GM21367 (cell line): Measurements from ENCODE around the gene EPB41L1.

Source experiments
- ATAC-seq: cut with Tn5 transposase; IDR thresholded peaks from one replicate; pipeline ENCODE4 v1.9.1; 2021; ENCODE audit not compliant: unreplicated experiment

The EPB41L1 gene

DNA sequence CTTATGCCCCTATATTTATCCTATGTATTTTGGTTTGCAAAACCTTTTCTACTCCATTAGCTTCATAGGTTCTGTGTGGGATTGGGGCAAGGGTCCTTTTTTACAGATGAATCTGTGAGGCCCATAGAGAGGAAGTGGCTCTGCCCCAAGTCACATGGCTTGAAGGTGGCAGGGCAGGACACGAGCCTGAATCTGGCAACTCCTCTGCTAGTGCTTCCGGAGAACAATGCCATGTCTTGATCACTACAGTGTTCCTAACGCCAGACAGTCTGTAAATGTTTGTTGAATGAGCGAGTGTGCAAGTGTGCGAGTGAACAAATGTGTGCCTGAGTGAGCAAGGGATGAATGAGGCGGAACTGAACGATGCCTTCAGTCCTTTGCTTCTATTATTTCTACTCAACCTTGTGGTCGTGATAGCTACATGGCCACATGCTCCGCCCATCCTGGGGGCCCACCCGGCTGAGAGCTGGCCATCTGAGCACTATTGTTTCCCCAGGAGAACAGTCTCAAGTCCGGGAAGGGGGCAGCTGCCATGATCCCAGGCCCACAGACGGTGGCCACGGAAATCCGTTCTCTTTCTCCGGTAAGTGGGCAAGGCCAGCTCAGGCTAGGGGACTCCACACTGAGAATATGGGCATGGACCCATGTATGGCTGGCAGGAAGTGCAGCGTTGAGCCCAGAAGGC lies 64.0 kb downstream of the EPB41L1 start:
- no peak for ATAC-seq

DNA sequence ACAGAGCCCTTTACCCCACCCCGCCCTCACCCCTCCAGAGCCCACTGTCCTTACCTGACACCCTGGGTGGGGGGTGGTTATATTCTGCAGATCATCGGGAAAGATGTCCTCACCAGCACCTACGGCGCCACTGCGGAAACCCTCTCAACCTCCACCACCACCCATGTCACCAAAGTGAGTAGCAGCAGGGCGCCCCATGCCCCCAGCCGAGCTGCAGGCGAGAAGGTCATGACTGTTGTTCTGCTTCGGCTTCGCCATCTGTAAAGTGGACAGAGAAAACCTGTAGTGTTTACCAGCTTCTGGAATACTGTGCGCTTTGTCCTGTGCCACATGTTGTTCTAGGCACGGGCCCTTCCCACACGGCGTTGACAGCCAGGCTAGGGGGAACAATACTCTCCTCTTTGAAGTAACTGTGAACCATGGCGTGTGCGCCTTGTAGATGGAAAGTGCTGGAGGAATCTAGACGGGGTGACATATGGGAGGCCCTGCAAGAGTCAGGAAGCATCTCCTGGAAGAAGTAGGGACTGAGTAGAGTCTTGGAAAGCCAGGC lies 65.2 kb downstream of the EPB41L1 start:
- no peak for ATAC-seq

DNA sequence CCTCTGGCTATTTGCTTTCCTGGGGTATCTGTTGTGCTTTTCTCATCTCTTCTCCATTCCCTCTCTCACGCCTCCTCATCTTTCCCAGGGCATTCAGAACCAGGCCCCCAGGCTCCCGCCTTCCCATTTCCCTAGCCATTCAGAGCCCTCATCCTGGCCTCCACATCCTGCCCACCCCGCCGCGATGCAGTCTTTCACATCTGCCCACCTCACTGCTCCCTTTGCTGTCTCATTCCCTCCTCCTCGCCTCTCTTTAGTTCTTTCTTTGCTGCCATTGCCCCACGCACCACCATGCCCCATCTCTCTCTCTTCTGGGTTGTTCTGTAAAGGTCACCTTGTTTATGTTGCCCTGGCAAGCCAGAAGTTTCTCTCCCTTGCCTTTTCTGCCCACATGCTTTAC lies 71.1 kb downstream of the EPB41L1 start:
- no peak for ATAC-seq

DNA sequence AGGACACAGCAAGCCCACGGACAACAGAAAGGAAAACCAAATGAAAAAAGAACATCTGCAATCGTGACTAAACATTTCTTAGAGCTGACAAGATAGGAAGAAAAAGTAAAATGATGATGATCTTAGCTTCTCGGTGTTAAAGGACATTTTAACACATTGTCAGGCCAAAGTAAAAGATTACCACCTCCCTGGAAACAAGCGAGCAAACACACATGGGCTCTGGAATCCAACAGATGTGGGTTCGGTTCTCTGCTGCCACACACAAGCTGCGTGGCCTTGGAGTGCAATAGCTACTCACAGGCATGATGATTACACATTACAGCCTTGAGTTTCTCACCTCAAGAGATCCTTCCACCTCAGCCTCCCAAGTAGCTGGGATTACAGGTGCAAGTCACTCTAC lies 74.2 kb downstream of the EPB41L1 start:
- no peak for ATAC-seq

DNA sequence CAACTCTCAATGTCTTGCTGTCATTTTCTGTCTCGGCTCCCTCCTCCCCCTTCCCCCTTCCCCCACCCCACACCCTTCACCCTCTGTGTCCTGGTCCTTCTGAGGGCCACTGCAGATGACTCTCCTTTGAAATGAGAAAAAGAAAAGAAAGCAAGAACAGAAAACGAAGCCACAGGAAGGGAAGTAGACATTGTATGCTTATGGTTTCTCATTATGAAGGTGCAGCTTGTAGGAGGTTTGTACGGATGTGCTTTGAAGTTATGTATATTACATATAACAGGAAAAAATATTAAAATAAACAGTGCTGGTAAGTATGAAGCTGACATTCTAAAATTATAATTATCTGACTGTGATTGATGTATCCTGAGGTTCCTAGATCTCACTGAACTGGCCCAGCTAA lies 75.5 kb downstream of the EPB41L1 start:
- ATAC-seq, result no peak

DNA sequence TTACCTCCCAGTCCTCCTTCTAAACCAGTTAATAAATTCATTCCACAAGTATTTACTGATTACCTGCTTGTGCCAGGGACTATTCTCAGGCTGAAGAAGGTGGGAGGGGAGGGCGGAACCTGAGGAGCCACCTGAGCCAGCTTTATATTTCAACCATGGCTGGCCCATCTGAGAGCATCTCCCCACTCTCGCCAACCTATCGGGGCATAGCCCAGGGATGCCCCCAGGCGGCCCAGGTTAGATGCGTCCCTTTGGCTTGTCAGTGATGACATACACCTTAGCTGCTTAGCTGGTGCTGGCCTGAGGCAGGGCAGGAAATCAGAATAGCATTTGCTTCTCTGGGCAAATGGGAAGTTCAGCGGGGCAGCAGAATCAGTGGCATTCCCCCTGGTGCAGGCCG lies 76.8 kb downstream of the EPB41L1 start:
- ATAC-seq, result no peak

DNA sequence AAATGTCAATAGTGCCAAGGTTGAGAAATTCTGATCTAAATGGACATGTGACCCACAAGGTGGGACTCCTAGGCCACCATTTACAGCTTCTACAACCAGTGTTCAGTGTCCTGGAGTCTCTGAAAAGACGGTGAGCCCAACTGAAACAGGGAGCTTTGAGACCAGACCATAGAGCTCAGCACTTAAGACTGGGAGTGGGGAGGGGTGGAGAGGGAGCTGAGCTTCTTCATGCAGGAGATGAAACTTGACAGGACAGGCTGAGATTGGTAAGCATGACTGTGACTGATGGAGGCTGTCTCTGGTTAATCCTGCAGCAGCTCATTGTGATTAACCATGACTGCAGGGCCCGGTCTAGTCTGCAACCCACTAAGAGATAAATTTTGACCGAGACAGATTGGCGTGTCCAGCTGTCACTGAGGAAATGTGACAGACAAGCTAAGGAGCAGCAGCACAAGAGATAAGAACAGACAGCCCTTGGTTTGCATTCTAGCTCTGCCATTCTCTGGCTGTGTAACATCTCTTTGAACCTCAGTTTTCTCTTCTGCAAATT lies 80.3 kb downstream of the EPB41L1 start:
- no peak for ATAC-seq

DNA sequence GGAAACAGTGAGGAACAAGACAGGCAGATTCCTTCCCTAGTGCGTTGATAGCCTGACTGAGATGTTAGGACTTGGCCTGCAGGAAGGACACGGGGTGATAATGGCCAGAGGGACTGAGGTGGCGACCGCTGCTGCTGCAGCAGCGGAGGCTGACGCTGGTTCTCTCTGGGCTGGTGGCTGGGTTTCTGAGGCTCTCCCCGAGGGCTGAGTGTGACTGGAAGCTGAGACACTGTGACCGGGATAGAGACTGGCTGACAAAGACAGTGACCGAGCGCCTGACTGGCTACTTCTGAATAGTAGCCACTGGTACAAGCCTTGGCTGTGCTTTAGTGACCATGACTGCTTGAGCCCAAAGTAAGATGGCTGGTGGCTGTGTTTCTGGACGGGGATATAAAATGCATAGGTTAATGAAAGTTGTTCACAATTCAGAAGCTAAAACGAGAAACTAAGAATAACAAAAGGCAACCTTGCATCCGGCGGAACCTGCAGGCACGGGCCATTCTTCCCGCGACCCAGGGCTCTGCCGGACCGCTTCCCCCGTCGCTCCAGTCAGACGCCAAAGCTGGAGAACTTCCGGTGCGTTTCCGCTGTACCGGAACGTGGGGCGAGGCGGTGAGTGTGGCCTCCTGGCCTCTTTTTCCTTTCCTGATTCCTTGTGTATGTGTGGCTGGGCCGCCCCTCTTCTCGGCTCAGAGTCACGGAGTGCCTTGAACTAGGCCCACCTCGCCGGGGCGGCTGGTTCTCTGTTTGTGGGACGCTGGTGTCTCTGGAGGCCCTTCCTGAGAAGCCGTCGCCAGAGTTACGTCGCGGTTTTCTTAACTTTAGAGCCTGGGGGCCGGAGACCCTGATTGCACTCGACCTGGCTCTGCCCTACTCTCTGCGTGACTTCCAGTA lies 81.6 kb downstream of the EPB41L1 start, which contains the start of gene AAR2:
Gene AAR2, plus strand, starts transcription at position 587 of the 894 bp plus-strand sequence. CDS start 3,391 bp downstream, outside the sequence.
- peak; percentile 54 for ATAC-seq

GRCh38 chr20:36236786-36237121 lies 82.2 kb downstream of the EPB41L1 start:
- ATAC-seq, result no peak

GRCh38 chr20:36237477-36237876 lies 82.9 kb downstream of the EPB41L1 start:
- ATAC-seq, result no peak

- no peak for ATAC-seq
Measured at GRCh38 chr20:36238153-36238552, 83.6 kb downstream of the EPB41L1 start.

DNA sequence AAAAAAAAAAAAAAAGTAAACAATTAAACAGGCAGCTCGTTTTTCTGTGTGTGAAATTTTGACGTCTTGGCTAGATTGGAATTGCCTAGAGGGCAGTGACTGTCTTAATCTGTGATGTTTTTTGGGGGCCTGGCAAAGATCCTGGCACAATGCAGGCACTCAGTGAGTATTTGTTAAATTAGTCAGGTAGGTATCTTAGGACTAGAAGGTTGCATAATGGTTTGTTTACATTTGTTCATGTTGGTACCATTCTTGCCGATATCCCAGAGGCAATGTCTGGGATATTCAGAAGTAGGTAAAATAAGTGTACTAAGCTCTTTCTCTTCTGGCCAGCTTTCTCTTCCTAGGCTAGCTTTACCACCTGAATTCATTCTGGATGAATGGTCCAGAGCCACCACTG lies 84.2 kb downstream of the EPB41L1 start:
- no peak for ATAC-seq

GRCh38 chr20:36240076-36240475 lies 85.5 kb downstream of the EPB41L1 start:
- no peak for ATAC-seq

- ATAC-seq, result no peak
Measured at GRCh38 chr20:36241678-36242077, 87.1 kb downstream of the EPB41L1 start.

- no peak for ATAC-seq
Measured at GRCh38 chr20:36243726-36244125, 89.2 kb downstream of the EPB41L1 start.

DNA sequence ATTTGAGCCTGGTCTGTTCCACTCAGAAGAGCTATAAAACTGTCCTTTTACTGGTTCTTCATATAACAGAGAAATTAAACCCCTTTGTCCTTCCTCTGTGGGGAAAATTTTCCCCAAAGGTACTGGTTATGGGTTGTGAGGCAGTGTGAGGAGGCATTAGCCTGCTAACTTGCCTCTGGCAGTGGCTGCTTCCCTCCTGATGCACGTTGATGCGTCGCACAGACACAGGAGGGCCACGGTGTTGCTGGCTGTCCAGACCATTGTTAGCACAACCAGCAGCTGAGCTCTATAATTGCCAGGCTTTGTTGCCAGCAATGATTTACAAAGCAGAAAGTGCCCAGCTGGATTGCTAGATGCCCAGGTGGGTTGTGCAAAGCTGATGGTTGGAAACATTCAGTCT lies 91.9 kb downstream of the EPB41L1 start:
- no peak for ATAC-seq

- no peak for ATAC-seq
Measured at GRCh38 chr20:36248836-36249235, 94.3 kb downstream of the EPB41L1 start.

DNA sequence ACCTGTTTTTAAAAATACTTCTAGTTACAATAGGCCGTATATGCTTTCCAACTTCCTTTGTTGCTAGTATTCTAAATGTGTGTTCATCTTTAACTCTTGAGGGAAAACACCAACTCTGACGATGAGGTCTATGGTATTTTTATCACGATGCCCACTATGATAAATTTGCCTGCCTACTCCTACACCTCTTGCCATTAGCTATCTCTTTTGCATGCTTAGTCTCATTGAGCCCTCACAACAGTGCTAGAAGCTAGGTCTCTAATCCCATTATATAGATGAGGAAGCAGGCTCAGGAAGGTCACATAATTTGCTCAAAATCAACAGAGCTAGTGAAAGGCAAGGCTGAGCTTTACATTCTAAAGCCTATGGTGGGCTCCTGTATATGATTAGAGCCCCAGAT lies 94.9 kb downstream of the EPB41L1 start:
- ATAC-seq, result no peak

GRCh38 chr20:36251426-36251825 lies 96.9 kb downstream of the EPB41L1 start:
- no peak for ATAC-seq

DNA sequence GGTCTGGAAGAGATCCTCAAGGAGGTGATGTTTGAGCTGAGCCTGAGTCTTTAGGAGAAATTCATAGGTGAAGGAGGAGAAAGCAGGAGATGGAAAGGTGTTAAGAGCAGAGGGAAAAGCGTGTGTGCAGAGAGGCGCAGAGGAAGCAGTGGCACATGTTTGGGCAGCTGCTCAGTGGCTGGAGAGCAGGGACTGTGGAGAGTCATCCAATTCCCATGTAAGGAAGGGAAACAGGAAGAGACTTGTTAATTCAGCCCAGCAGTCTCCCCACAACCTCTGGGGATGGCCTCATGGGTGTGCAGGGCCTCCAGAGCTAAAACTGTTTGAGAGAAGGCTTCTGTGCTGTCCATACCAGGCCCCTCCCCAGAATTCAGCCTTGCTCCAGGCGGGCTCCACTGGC lies 98.0 kb downstream of the EPB41L1 start:
- ATAC-seq, result no peak

- no peak for ATAC-seq
Measured at GRCh38 chr20:36253036-36253435, 98.5 kb downstream of the EPB41L1 start.

- ATAC-seq, result no peak
Measured at GRCh38 chr20:36254076-36254475, 99.5 kb downstream of the EPB41L1 start.
